Renal cortex interstitium (tissue), 11 donors: ENCODE data around the gene CATSPER3. TPM values are rescaled to one million over a fixed set of nuclear protein-coding genes. Genes with fewer than 3 reads are reported as not detected.

Experiments used
- DNase-seq, 11 donors: peaks; one replicate each; pipeline ENCODE4 v3.0.0-alpha.2; 2013; ENCODE audit warnings: low read depth in 9 of 11, low spot score in 4 of 11; ENCODE audit errors: extremely low read depth in 1 of 11
- polyA plus RNA-seq, 3 donors: library from polyadenylated mRNA; unstranded; fragments of 120-200 nt; gene quantifications; one replicate each; pipeline ENCODE4 v1.2.1, GENCODE V29; 2013; ENCODE audit not compliant: insufficient read length in 3 of 3

Gene CATSPER3
- polyA plus RNA-seq, 3 donors: 0.89 to 1.3 (median 1.3) TPM

DNA sequence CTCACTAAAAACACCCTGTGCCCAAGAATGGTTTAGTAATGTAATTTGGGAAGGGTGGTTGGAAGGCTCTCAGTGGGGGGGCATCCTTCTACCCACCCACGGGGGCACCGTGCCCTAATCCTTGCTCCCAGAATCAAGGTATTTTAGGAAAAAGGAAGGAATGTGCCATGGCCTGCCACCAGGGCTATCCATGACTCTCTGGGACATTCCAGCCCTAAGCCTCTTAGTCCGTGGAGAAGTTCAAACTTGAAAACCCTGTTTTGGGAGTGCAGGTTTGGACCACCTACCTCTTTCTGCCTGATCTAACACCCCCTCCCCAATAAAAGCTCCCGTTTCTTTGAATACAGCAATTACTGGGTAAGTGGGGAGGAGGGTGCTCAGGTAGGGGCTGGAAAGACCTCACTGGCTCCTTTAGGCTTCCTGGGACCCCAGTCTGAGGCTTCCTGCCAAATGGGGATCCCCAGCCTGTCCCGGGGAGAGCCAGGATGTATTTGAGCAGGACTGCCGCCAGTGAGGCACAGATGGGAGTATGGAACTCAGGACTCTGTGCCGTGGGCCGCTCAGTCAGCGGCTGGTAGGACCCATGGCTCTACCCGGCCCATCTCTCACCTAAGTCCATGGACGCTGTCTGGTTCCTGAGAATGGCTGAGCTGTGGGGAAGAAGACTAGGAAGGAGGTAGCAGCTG lies 70.0 kb downstream of the CATSPER3 start:
- no peak for DNase-seq

DNA sequence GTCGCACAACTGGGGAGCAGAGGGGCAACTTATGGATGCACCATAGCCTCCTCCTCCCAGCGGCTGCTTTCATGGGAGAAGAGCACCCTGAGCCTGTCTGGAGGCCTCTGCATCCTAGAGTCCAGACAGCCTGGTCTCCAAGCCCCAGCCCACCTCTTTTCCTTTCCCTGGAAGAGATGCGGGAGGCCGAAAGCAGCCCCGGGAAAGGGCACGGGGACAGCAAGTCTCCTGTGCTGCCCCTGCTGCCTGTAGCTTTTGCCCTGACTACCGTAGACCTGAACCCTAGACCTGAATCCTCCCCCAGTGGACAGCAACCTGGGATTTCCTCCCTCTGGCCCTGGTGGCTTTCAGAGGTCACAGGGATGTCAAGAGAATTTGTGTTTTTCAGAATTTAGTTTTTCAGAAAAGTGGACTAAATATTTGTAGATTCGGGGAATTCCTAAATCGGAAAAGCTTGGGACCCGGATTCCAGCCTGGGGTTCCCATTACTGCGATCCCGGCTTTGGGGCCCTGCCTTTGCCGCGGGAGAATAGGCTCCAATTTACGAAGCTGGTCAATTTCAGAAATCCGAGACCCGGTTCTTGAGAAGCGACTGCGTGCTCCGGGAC lies 70.6 kb downstream of the CATSPER3 start:
- DNase-seq: no peak

DNA sequence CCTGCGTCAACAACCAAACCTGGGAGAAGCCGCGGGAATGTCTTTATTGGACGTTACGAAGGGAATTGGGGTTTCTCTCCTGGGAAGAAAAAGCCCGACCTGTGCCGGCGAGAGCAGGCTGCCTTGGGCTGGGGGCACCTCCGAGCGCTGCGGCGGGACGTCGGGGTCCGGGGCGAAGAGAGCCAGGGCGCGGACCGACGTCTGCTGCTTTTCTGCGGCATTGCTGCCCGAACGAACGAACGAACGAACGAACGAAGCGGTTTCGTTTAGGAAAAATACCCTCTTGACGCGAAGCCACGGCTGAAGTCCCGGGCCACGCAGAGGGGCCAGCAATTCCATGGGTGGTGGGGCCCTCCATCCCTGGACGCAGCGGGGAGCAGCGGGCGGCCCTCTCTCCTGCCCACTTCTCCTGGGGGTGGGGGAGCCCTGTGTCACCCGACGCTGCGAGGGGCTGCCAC lies 71.1 kb downstream of the CATSPER3 start:
- no peak for DNase-seq

DNA sequence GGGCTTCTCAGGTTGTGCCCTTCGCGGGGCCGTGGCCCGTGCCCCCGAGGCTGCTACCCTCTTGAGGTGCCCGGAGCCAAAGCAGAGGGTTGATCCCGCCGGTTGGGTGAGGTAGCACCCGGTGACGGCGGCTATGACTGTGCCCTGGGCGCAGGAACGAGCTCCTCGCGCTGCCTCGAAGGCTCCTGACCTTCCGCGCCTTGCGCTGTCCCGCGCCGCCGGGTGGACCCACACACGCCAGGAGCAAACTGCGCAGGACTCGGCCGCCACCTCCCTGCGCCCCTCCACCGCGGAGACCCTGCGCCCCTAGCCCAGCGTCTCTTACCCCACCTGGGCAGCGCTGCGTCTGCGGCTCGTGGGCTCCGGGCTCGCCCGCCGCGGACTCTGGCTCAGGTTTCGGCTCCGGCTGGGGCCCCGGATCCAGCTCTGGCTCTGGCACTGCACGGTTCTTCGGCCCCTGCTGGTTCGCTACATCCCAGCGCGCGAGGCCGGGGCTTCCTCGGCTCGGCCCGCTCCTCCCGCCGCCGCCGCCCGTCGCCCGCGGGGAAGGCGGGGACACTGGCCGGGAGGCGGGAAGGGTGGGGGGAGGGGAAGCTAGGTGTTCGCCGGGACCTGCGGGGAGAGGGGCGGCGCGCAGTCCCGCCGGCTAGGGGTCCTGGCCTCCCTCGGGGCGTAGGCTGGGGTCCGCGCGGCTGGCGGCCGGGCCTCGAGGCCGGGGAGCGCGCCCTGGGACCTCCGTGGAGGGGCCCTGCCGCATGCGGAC lies 71.7 kb downstream of the CATSPER3 start:
- no peak for DNase-seq

DNA sequence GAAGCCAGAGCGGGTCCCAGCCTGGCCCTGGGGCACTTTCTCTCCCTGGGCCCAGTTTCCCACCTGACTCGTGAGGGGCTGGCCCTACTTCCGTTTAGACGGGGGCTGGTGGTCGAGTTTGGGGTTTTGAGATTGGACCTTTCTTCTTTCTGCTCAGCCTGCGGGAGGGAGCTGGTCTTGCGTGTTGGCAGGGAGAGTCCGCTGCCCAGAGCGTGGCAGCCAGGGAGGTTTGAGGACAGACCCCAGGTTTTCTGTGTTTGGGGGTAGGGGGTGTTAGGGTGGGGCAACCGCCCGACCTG lies 72.3 kb downstream of the CATSPER3 start:
- no peak for DNase-seq

DNA sequence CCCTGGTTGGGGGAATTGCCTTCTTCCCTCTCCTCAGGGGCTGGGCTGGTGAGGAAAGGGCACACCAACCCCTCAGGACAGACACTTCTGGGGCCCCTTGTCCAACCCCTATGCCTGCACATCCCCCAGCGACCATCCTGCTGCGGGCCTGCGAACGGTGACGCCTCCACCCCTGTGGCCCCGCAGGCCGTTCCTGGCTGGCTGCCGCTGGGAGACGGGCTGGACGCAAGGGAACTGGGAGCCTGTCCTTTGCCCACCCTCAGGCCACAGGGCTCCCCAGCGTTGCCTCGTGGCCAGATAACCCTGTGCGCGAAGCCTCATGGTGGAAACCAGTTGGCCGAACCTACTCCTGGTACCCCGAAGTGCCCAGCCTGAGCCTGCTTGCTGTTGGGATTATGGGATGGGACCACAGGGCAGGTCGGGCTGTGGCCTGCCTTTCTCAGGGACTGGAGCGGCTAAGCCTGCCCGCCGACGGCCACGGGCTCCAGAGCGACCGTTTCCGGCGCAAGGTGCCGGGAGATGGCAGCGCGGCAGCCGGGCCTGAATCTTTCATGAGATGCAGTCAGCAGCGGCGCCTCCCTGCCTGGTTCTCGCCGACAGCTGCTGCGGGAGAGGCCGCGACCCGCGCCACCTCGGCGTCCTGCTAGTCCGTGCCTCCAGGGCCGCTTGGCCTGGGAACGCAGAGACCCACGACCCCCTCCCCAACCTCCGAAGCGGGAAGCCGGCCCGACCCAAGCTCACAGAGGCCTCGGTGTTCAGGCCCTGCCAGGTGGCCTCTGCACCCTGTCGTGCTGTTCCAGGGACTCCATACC lies 72.8 kb downstream of the CATSPER3 start:
- DNase-seq: no peak

DNA sequence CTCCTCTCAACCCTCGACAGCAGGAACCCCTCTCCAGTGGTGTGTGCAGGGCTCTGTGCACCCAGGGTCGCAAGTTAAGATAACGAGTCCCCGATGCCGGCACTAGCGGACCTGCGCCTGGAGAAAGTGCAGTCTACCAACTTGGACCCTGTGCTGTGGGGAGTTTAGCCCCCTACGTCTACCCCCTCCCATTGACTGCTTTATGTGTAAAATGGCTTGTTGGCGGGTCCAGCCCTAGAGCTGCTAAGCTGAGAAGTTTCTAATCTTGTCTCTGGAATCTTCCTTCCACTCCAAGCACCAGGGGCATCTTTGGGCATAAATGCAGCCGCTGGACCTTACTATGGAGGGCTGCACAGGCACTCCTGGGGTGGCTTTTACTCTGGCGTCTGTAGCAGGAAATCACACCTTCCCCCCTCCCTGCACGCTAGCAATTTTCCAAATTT lies 73.5 kb downstream of the CATSPER3 start:
- DNase-seq: no peak

DNA sequence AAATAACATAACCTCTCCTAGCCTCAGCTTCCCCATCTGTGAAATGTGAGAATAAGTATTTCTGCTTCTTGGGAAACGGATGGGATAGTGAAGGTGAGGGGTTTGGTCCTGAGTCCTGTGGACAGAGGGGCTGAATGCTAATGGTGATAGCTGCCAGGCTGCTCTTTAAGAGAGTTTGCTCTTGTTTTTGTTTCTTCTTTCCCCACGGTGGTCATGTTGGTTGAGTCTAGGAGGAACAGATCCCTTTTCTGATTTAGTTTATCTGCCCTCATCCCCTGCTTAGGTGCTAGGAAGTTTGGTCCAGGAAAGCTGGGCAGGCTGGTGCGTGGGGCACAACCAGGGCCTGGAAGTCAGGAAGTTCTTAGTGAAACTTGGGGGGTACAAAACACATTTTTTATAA lies 74.0 kb downstream of the CATSPER3 start:
- DNase-seq: no peak

DNA sequence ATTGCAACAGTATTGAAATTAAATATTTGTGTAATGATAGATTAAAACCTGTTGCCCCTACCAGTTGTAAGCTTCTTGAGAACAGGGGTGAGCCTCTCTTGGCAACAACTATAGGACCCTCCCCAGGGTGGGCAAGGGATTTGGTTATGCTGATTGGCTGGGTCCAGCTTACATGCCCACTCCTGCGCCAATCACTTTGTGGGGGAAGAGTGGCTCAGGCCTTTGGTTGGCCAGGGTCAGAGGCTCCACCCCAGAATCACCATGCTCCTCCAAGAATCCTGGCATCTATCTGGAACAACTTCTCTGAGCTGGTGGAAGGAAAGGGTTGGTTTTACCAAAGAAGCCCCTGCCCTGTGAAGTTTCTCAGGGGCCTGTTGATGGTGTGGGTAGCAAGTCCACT lies 74.9 kb downstream of the CATSPER3 start:
- DNase-seq: no peak

DNA sequence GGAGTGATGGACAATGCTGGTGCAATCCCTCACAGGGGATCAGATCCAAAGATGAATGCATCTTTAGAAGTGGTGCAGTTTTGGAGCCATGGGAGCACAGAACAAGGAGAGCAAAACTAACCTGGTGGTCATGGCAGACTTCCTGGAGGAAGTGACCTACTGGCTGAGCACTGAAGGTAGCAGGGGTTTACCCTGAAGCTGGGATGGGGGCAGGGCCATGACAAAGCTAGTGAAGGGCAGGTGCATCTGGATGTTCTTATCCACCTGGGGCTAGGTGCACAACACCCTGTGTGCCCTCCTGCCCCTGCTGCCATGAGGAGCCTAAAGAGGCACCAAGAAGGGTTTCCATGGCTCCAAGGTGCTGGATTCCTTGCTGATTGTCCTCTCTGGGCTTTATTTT lies 77.8 kb downstream of the CATSPER3 start:
- DNase-seq: no peak

DNA sequence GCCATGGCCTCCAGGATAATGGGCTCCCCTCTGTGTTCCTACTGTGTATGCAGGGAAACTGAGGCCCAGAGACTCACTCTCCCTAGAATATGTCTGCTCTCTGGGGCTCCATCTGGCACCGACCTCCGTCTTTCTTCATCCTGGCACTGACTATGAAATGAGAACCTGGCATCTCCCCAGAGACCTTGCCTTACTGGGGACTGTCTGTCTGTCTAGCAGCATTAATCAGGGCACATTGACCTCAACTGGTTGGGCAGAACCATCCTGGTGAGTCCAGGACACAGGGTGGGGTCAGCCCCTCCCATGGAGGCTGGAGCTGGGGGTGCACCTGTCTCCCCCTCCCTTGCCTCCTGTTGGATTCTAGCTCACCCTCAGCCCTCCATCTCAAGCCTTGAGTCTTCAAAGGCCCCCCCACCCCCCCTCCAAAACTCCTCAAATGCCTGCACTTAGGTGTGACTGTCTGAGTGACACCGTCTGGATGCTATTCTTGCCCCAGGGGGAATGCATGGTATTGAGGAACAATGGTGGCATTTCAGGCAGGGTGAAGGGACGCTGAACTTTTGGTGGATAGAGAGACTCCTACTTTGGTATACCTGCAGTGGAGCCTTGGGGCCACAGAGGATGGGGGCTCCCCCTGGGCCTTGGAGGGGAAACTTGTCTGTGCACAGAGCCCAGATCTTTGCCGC lies 79.1 kb downstream of the CATSPER3 start:
- DNase-seq: no peak

DNA sequence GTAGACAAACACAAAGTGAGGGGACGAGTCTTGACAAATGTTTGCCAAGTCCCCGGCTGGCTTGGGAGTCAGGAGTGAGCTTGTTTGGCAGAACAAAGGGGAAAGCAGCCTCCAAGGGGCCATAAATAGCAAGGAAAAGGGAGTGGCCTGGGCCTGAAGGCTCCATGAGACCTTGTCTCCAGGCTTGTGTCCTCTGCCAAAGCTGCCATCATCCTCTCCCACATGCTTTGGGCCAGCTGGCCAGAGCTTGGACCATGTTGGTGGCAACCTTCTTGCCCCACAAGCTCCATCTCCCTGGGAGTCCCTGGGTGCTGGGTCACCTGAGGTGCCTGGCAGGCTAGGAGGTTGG lies 79.6 kb downstream of the CATSPER3 start:
- DNase-seq: no peak

DNA sequence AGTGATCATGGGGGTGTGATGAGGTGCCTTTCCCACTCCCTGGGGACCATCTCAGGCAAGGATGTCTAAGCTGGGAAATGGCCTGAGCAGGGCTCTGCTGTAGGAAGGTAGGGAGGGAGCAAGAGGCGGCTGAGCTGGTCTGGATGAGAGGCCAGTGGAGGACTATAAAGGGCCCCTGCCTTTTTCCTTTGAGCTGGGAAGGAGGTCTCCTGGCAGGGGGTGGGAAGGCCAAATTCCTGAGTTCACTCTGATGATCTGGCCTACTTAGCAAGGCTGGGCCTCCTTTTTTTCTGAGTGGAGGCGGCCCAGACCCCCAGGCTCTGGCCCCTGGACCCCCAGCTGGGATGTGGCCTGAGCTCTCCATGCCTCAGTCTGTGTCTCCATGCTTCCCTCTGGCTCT lies 80.6 kb downstream of the CATSPER3 start:
- no peak for DNase-seq

DNA sequence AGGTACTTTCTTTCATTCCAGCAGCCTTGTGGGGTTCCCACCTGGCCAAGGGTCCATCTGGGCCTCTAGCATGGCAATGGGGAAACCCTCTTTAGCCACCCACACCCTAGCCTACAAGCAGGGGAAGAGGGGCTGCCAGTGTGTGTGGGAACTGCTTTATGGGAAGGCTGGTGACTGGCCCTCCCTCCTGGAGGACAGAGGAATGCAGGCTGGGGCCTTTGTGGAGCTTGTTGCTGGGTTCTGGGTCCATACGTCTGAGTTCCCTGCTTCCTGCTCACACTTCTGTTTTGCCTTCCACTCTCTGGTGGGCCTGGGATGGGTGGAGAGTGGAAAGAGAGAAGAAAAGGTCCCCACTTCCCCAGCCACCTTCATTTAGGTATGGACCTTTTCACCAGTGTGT lies 81.2 kb downstream of the CATSPER3 start:
- no peak for DNase-seq

DNA sequence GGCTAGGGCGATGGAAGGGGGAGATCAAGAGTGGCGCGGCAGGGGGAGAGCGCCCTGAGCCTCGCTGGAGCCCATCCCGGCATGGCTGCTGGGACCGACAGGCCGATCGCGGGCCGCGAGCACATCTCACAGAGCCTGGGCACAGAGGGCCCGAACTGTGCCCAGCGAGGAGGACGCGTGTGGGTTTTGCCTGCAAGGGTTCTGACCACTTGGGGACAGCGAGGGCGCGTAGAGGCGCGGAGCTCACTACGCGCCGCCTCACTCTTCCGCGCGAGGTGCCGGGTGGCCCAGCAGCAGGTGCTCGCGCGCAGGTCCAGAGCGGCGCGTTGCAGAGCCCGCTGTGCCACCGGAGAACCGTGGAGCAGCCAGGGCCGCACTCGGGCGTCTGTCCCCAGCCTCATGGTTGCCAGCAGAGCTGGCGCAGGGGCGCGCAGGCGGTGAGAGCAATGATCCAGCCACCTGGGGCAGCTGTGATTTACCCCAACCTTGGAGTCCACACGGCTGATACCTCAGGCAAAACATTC lies 82.6 kb downstream of the CATSPER3 start:
- no peak for DNase-seq

DNA sequence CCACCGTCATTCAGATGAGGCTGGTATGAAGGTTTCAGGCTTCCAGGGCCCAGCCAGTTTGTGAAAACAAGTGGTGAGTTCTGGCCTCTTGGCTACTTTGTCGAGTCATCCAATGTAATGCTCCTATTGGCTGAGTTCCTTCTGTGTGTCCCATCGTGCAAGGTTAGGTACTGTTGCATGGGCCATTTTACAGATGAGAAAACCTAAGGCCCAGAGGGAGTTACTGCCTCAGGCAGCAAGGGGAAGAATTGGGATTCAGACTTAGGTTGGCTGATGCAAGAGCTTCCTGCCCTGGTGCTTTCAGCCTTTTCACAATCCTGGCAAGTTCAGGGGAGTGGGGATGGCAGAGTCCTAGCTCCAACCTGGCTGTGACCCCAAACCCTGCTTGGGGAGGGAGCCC lies 83.7 kb downstream of the CATSPER3 start:
- DNase-seq: no peak

DNA sequence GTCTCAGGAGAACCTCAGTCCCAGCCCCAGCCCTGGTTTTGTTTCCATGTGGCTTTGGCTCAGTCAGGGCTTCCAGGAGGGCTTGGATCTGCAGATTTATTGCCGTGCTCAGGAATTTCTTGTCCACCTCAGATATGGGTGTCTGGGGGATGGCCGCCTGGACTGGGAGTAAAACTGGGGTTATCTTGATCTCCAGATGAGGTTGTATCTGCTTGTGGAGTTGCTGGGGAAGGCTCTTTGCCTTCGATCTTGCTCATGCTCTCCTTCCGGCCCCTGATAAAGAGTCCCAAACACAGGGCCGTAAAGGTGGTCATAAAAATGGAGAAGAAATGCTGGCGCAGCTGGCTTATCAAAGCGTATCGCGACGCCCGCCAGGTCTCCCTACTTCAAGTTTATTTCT lies 84.2 kb downstream of the CATSPER3 start:
- DNase-seq: no peak

DNA sequence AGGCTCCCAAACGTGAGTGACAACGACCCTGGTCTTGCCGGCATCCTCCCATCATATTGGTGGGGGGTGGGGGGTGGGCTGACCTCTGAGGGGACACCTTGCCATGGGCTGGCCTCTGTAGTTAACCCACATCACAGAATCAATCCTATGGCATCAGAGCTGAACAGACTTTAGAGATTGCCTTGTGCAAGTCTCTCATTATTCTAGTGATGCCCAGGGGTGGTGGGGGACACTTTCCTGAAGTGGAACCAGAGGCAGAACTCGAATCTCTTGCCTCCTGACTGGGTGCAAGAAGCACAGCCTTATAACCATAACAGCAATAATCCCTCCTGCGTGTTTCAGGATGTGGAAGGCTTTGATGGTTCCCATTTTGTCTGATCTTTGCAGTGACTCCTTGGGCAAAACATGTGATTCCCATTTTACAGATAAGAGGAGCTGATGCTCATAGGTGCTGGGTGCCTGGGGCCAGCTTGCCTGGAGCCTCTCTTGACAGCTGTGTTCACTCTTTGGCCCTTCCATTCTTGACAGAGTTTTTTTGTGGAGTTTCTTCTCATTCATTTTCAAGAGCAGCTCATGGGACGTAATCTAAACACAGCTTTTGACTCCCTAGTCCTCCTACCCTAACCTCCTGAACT lies 84.9 kb downstream of the CATSPER3 start:
- DNase-seq: no peak

DNA sequence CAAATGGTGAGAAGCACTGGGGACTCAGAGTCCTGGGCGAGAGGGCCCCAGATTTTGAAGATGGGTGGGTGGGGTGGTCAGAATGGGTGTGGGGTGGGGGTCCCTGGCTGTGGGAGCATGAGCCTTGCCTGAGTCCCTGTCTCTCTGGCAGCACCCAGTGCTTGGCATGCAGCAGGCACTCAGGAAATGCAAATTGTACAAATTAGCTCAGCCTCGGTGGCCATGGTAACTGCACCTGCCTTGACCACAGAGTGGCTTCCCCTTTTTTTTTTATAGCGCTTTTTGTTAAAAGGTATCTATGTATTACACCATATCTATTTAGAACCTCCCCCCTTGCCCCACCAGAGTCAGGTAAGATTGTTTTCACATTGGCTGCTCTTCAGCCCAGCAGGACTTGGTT lies 85.6 kb downstream of the CATSPER3 start:
- DNase-seq: no peak
